ENCODE results near the gene PTPN6. TPM values are rescaled to one million over a fixed set of nuclear protein-coding genes. Genes with fewer than 3 reads are reported as not detected.

Gene PTPN6
- total RNA-seq, 1 experiment from 2014 or later, result 47.7 TPM

DNA sequence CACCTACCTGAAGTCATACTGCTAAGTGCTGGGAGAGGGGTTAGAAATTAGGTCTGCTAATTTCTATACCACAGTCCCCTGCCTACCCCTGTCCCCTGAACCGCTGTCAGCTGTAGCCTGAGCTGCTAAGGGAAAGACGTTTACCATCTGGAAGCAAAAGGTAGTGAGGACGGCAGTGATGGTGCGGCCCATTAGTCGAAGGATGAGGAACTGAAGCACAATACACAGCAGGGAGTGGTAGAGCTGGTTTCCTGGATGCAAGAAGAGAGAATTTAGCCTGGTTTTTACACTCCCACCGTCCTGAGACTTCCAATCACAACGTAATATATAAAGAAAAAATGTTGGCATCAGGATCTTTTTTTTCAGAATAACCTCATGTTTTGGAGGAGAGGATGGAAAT, 31.4 kb downstream of the PTPN6 start:
- no peak overlapping the region for H3K27ac ChIP-seq (ENCODE audit: low read depth, low read length)
- H3K4me1 ChIP-seq (ENCODE audit: control insufficient read depth in 1 of 2, insufficient read depth in 2 of 2, low read length in 2 of 2), result no peaks in the 10 kb centered on the region
- H3K9me2 ChIP-seq (ENCODE audit: insufficient read depth), result no peaks in the 10 kb centered on the region
- H2AFZ ChIP-seq (ENCODE audit: low read depth, low read length, poor library complexity, severe bottlenecking), result no peak overlapping the region
- DNase-seq (ENCODE audit: low read depth, low spot score) (no peak), ATAC-seq (no peak)
- H3K9ac ChIP-seq (ENCODE audit: low read length), result no peak overlapping the region
- ChIA-PET POLR2A (no interaction called here), CTCF (no interaction called here), RAD21 (ENCODE audit: low non-redundant PET in 1 of 2, low total read pairs in 2 of 2, uncharacterized antibody in 2 of 2, unreplicated experiment in 2 of 2) (no interaction called here)
- TF ChIP-seq JUND (IDR thresholded peaks at IDR 0.05), result no peak
- 0 out of 2 replicates have a peak, but pooled peaks cover 3% of the 10 kb centered on the region for H3K79me2 ChIP-seq (ENCODE audit: insufficient read depth, low read length)
- H3K9me3 ChIP-seq (ENCODE audit: control insufficient read depth in 1 of 2, insufficient read depth in 1 of 2, low read depth in 1 of 2, low read length in 2 of 2), result no peaks in the 10 kb centered on the region
- intact Hi-C loops (cut with micrococcal nuclease), result no loop called here
- no peak overlapping the region for H3K4me2 ChIP-seq (ENCODE audit: low read length)
- BruUV-seq (replicated peaks), result no TSS peak
- H3K36me3 ChIP-seq (ENCODE audit: control insufficient read depth in 1 of 2, insufficient read depth in 2 of 2, low read length in 2 of 2), result peaks cover 26 to 40% of the 10 kb centered on the region in 2 experiments; a peak in 3 of 4 replicates
- H3K4me3 ChIP-seq (replicated peaks in 1 of 2; ENCODE audit: low read depth in 1 of 2, low read length in 2 of 2), result no peak overlapping the region
- no peaks in the 10 kb centered on the region for H3K27me3 ChIP-seq (ENCODE audit: insufficient read depth, low read length)
- no peaks in the 10 kb centered on the region for H4K20me1 ChIP-seq (ENCODE audit: insufficient read depth)

DNA sequence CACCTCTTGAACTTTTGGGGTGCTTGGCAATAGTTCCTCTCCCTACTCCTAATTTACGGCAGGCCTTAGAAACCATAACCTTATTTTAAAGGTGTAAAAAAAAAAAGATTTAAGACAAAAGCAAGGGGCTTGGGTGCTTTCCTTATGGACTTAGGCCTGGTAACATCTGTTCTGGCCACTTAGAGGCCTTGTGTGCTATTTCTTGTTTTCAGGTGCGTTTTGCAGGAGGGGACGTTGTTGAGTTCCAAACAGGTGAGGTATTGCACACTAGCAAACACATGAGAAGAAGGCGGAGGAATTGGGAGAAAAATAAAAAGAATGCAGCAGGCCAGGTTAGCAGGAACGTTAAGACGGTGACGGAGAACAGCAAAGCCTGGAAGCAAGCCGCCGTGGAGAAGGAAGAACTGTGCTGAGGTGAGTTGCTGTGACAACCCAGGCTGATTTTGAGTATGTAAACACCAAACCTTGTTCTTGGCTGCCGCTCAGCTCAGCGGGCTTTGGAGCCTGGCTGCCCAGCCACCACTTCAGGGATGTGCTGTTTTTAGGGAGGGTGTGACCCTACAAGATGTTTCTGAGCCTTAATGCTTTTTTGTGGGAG, 36.9 kb downstream of the PTPN6 start:
- Histone ChIP-seq H3K79me2 (ENCODE audit: insufficient read depth, low read length) (peaks cover 8% of the 10 kb centered on the region; the same call in 1 of the 2 replicates), H3K4me2 (ENCODE audit: low read length) (no peak overlapping the region), H3K36me3 (ENCODE audit: control insufficient read depth in 1 of 2, insufficient read depth in 2 of 2, low read length in 2 of 2) (peaks cover 11 to 21% of the 10 kb centered on the region in 2 experiments; a peak in 3 of 4 replicates), H3K4me1 (ENCODE audit: control insufficient read depth in 1 of 2, insufficient read depth in 2 of 2, low read length in 2 of 2) (no peaks in the 10 kb centered on the region), H3K9ac (ENCODE audit: low read length) (no peak overlapping the region), H3K27ac (ENCODE audit: low read depth, low read length) (no peak overlapping the region), H3K9me2 (ENCODE audit: insufficient read depth) (no peaks in the 10 kb centered on the region), H4K20me1 (ENCODE audit: insufficient read depth) (no peaks in the 10 kb centered on the region), H3K9me3 (ENCODE audit: control insufficient read depth in 1 of 2, insufficient read depth in 1 of 2, low read depth in 1 of 2, low read length in 2 of 2) (no peaks in the 10 kb centered on the region), H3K27me3 (ENCODE audit: insufficient read depth, low read length) (no peaks in the 10 kb centered on the region), H3K4me3 (replicated peaks in 1 of 2; ENCODE audit: low read depth in 1 of 2, low read length in 2 of 2) (no peak overlapping the region), H2AFZ (ENCODE audit: low read depth, low read length, poor library complexity, severe bottlenecking) (no peak overlapping the region)
- intact Hi-C loops (cut with micrococcal nuclease), result no loop called here
- TF ChIP-seq SRF (IDR thresholded peaks at IDR 0.05; ENCODE audit: low read depth) (no peak), POLR2A (IDR thresholded peaks at IDR 0.05; ENCODE audit: borderline replicate concordance, extremely low read depth, insufficient read depth, insufficient read length) (no peak), TCF7L2 (IDR thresholded peaks at IDR 0.05; ENCODE audit: borderline replicate concordance, extremely low read depth, insufficient read depth, insufficient read length) (no peak)
- TF ChIP-seq, protein P1, sequence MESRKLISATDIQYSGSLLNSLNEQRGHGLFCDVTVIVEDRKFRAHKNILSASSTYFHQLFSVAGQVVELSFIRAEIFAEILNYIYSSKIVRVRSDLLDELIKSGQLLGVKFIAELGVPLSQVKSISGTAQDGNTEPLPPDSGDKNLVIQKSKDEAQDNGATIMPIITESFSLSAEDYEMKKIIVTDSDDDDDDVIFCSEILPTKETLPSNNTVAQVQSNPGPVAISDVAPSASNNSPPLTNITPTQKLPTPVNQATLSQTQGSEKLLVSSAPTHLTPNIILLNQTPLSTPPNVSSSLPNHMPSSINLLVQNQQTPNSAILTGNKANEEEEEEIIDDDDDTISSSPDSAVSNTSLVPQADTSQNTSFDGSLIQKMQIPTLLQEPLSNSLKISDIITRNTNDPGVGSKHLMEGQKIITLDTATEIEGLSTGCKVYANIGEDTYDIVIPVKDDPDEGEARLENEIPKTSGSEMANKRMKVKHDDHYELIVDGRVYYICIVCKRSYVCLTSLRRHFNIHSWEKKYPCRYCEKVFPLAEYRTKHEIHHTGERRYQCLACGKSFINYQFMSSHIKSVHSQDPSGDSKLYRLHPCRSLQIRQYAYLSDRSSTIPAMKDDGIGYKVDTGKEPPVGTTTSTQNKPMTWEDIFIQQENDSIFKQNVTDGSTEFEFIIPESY (IDR thresholded peaks at IDR 0.05; ENCODE audit: extremely low read depth, insufficient replicate concordance, low read length), result no peak
- BruUV-seq (replicated peaks), result no TSS peak
- ATAC-seq (no peak), DNase-seq (ENCODE audit: low read depth, low spot score) (no peak)
- RAD21 ChIA-PET (ENCODE audit: low non-redundant PET in 1 of 2, low total read pairs in 2 of 2, uncharacterized antibody in 2 of 2, unreplicated experiment in 2 of 2), result no interaction called here
- POLR2A ChIA-PET, result no interaction called here
- CTCF ChIA-PET, result interaction anchor here (1.0 kb wide), 1 partner anchor 11 kb away, joined by 3 read pairs; no protein-coding TSS in a partner anchor

All from HCT116 (cell line).